Measurements from ENCODE around the gene DUSP12. TPM values are rescaled to one million over a fixed set of nuclear protein-coding genes. Genes with fewer than 3 reads are reported as not detected.
A peak's percentile ranks its signal among the peaks of the same experiment; 100 is the strongest.

Gene DUSP12
- total and polyA plus RNA-seq, 9 of the 15 experiments (the other 6 are each of a cell fraction or from before 2014, with no cell fraction given), result 10.4 to 81.4 (median 43.6) TPM

- TF ChIP-seq MBD1 (CRISPR knock-in tag; IDR thresholded peaks at IDR 0.05) (no peak), IRF9 (tag; IDR thresholded peaks at IDR 0.05) (no peak), ZNF347 (CRISPR knock-in tag; IDR thresholded peaks at IDR 0.05; ENCODE audit: low read depth) (no peak), SIN3A (IDR thresholded peaks at IDR 0.05; ENCODE audit: borderline replicate concordance in 2 of 2, control insufficient read depth in 1 of 2, low read depth in 2 of 2, low read length in 2 of 2) (peak in 1 of 2 experiments; percentile 81; a peak in 1 of 4 replicates), ZNF184 (CRISPR knock-in tag; IDR thresholded peaks at IDR 0.05) (no peak), ZNF511 (CRISPR knock-in tag; IDR thresholded peaks at IDR 0.05) (no peak; the same call in none of the 2 replicates), TBP (optimal IDR thresholded peaks at IDR 0.05; ENCODE audit: low read depth, low read length) (peak; percentile 82), GATAD2A (IDR thresholded peaks at IDR 0.05) (peak; percentile 91), DLX4 (CRISPR knock-in tag; IDR thresholded peaks at IDR 0.05) (no peak), ZNF589 (CRISPR knock-in tag; IDR thresholded peaks at IDR 0.05; ENCODE audit: low read depth) (no peak; the same call in 1 of the 2 replicates), ZNF699 (CRISPR knock-in tag; IDR thresholded peaks at IDR 0.05; ENCODE audit: insufficient replicate concordance) (no peak), PRDM10 (IDR thresholded peaks at IDR 0.05; ENCODE audit: partially characterized antibody) (peak; percentile 96), CCAR2 (IDR thresholded peaks at IDR 0.05; ENCODE audit: low read depth, low read length) (no peak), ATF2 (CRISPR knock-in tag; IDR thresholded peaks at IDR 0.05) (no peak), HMGN3 (IDR thresholded peaks at IDR 0.05; ENCODE audit: borderline replicate concordance, extremely low read depth, insufficient read length, low read depth, low read length) (no peak), FOXK2 (conservative IDR thresholded peaks at IDR 0.05 in 1 of 2, IDR thresholded peaks at IDR 0.05 in 1 of 2; ENCODE audit: low read depth in 2 of 2) (peak; percentile 68 to 83), HSF4 (CRISPR knock-in tag; IDR thresholded peaks at IDR 0.05; ENCODE audit: borderline replicate concordance) (no peak)
These were observed 16.8 kb downstream of the DUSP12 start, which contains the start of gene ATF6 (continued) for GRCh38 chr1:161766102-161766981.
